ENCODE measurements around the gene SPATA6.
A peak's percentile ranks its signal among the peaks of the same experiment; 100 is the strongest.

The SPATA6 gene

DNA sequence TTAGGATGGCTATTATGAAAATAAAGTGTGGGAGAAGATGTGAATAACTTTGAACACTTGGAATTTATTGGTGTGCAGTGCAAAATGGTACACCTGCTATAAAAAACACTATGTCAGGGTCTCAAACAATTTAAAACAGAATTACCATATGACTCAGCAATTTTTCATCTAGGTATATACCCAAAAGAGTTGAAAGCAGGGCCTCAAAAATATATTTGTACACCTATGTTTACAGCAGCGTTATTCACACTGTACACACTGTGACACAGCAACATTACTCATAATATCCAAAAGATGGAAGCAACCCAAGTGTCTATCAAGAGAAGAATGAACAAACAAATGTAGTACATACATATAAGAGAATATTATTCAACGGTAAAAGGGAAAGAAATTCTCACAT, 75.8 kb downstream of the SPATA6 start:
- TF ChIP-seq, protein P1, sequence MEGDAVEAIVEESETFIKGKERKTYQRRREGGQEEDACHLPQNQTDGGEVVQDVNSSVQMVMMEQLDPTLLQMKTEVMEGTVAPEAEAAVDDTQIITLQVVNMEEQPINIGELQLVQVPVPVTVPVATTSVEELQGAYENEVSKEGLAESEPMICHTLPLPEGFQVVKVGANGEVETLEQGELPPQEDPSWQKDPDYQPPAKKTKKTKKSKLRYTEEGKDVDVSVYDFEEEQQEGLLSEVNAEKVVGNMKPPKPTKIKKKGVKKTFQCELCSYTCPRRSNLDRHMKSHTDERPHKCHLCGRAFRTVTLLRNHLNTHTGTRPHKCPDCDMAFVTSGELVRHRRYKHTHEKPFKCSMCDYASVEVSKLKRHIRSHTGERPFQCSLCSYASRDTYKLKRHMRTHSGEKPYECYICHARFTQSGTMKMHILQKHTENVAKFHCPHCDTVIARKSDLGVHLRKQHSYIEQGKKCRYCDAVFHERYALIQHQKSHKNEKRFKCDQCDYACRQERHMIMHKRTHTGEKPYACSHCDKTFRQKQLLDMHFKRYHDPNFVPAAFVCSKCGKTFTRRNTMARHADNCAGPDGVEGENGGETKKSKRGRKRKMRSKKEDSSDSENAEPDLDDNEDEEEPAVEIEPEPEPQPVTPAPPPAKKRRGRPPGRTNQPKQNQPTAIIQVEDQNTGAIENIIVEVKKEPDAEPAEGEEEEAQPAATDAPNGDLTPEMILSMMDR (IDR thresholded peaks at IDR 0.05; ENCODE audit: control insufficient read depth, extremely low read depth, insufficient read depth) = no peak
- no peak overlapping the region for H3K4me3 ChIP-seq (ENCODE audit: low read depth, low read length)
- DNase-seq (ENCODE audit: low read depth) = peak; percentile 30

GRCh38 chr1:48391926-48392325, 80.1 kb downstream of the SPATA6 start:
- DNase-seq (ENCODE audit: low read depth) = peak; percentile 39
- TF ChIP-seq, protein P1 (IDR thresholded peaks at IDR 0.05; ENCODE audit: control insufficient read depth, extremely low read depth, insufficient read depth) = no peak
- H3K4me3 ChIP-seq (ENCODE audit: low read depth, low read length) = no peak overlapping the region

DNA sequence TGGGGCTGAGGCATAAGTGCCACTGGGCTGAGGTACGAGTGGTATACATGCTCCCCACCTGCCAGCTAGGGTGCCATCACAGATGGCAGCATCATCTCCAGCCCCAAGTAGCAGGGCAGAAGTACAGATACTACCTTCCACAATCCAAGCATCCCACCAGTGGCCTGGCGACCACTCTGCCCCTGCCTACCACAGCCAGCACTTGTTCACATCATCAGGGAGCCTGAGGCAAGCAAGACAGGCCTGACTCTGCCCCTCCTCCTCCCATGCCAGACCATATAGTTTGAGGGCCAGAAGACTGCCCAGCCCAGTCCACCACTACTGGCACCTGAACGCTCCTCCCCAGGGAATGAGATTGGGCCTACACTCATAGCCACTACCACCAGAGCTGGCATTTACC, 84.6 kb downstream of the SPATA6 start:
- TF ChIP-seq, protein P1 (IDR thresholded peaks at IDR 0.05; ENCODE audit: control insufficient read depth, extremely low read depth, insufficient read depth) = no peak
- DNase-seq (ENCODE audit: low read depth) = no peak
- H3K4me3 ChIP-seq (ENCODE audit: low read depth, low read length) = no peak overlapping the region

- no peak for DNase-seq (ENCODE audit: low read depth)
- TF ChIP-seq, protein P1 (IDR thresholded peaks at IDR 0.05; ENCODE audit: control insufficient read depth, extremely low read depth, insufficient read depth) = no peak
- H3K4me3 ChIP-seq (ENCODE audit: low read depth, low read length) = no peak overlapping the region
These were observed 97.2 kb downstream of the SPATA6 start for GRCh38 chr1:48374785-48375184.

- TF ChIP-seq, protein P1 (IDR thresholded peaks at IDR 0.05; ENCODE audit: control insufficient read depth, extremely low read depth, insufficient read depth) = no peak
- no peak overlapping the region for H3K4me3 ChIP-seq (ENCODE audit: low read depth, low read length)
- no peak for DNase-seq (ENCODE audit: low read depth)
These were observed 100.4 kb downstream of the SPATA6 start for GRCh38 chr1:48371598-48371997.

- TF ChIP-seq, protein P1 (IDR thresholded peaks at IDR 0.05; ENCODE audit: control insufficient read depth, extremely low read depth, insufficient read depth) = no peak
- DNase-seq (ENCODE audit: low read depth) = no peak
- H3K4me3 ChIP-seq (ENCODE audit: low read depth, low read length) = no peak overlapping the region
These were observed 109.1 kb downstream of the SPATA6 start for GRCh38 chr1:48362901-48363300.

GRCh38 chr1:48356901-48357300, 115.1 kb downstream of the SPATA6 start:
- TF ChIP-seq, protein P1 (IDR thresholded peaks at IDR 0.05; ENCODE audit: control insufficient read depth, extremely low read depth, insufficient read depth) = peak; percentile 52
- H3K4me3 ChIP-seq (ENCODE audit: low read depth, low read length) = no peak overlapping the region
- DNase-seq (ENCODE audit: low read depth) = no peak
